GM15510 (cell line): ENCODE results near the gene CNTNAP2.

Experiments
- POLR2A ChIP-seq: IDR thresholded peaks from 3 replicates; pipeline ENCODE4 v1.6.1; 2011; ENCODE audit warnings: borderline replicate concordance; ENCODE audit not compliant: insufficient read length; ENCODE audit errors: extremely low read depth

Gene CNTNAP2

DNA sequence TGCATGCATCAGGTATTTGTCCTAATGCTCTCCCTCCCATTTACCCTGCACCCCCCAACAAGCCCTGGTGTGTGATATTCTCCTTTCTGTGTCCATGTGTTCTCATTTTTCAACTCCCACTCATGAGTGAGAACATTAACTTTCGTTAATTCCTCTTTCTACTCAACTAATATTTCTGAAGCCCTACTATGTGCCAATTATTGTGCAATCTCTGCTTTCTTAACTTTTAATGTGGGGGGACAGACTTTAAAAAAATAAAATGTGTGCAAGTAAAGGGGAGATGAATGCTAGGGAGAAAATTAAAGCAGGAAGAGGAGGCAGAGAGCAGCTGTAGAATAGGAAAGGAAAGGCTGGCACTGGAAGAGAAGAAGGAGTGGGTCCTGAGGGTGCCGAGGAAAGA lies 1520.0 kb downstream of the CNTNAP2 start:
- TF ChIP-seq POLR2A: no peak

DNA sequence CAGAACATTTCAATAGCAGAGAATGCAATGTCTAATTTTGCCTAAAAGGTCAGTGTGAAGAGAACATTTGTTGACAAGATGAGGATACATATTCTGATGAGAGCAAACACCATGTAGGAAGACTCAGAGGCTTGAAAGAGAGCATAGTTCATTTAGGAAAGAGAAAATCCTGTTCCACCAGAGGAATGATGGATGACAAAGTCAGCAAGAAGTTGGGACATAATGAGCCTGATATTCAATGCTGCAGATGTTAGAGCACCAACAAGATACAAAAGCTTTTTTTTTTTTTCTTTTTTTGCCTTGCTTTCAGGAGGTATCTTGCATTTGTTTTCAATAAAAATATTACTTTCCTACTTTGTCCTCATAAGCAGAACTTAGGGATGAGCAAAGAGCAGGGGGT lies 1522.0 kb downstream of the CNTNAP2 start:
- no peak for TF ChIP-seq POLR2A

DNA sequence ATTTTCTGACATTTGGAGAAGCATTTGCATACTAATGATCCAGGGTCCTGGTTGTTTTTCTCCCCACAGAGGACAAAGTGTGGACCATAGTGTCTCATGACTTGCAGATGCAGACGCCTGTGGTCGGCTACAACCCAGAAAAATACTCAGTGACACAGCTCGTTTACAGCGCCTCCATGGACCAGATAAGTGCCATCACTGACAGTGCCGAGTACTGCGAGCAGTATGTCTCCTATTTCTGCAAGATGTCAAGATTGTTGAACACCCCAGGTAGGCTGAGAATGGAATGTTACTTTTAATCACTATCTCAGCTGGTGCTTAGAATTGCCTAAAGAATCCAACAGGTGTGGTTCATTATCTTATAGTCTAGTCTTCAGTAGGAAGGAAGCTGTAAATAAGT lies 1522.4 kb downstream of the CNTNAP2 start:
- TF ChIP-seq POLR2A: no peak

DNA sequence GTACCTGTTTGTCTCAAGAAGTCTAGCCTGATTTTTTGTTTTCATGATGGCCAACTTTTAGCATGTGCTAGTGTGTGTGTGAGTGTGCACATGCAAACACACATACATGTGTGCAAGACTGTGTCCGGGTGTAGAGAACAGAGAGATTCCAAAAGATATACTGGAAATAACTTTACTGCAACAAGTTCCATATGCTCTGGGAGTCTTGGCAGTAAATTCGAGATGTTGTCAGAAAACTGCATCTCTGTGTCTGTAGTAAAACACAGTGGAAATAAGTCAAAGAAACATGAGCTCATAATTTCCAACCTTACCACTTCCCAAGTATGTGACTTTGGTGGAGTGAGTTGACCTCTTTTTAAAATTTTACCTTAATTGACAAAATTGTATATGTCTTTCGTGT lies 1523.2 kb downstream of the CNTNAP2 start:
- no peak for TF ChIP-seq POLR2A

DNA sequence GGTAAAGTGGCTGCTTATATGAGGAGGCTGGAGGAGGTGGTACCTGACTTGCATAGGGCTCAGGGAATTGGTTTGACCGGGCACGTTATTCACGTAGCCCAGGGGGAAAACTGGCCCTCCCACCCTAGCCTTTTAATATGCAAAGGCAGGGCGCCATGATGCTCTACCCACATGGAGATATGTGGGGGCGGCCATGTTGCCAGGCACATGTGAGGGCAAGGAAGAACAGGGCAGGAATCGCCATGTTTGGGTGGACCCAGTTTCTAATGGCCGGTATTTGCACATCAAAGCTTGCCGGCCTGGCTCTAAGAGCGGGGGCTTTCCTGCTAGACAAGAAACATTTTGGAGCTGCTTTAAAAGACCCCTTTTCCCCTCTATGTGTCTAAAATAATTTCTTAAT lies 1524.2 kb downstream of the CNTNAP2 start:
- TF ChIP-seq POLR2A: no peak

DNA sequence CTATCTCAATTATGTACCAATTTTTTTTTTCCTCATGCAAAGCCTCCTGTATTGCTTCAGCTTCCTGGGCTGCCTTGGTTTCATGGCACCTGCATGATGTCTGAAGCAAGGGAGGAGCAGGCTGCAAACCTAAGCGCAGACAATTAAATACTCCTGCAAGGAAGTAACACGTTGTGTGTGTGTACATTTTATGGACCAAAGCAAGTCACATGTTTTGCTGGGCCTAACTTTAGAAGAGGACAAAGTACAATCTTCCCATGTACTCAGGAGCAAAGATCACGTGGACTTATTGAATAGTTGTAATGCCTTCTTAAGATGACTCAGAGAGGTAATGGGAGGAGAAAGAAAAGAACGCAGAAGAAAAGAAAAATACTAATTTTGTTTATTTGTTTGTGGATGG lies 1530.0 kb downstream of the CNTNAP2 start:
- no peak for TF ChIP-seq POLR2A

DNA sequence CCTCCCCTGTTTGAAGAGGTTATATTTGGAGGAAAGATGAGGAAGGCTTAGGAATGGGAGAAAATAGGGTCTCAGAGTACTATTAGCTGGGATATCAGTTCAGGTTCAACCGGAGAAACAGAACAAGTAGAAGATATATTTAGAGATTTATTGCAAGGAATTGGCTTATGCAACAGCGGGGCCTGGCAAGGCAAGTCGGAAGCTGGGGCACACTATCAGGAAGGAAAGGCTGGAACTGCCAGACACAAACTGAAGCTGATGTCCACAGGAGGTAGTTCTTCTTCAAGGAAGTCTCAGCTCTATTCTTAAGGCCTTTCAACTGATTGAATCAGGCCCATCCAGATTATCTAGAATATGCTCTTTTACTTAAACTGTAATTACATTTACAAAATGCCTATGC lies 1534.4 kb downstream of the CNTNAP2 start:
- no peak for TF ChIP-seq POLR2A

DNA sequence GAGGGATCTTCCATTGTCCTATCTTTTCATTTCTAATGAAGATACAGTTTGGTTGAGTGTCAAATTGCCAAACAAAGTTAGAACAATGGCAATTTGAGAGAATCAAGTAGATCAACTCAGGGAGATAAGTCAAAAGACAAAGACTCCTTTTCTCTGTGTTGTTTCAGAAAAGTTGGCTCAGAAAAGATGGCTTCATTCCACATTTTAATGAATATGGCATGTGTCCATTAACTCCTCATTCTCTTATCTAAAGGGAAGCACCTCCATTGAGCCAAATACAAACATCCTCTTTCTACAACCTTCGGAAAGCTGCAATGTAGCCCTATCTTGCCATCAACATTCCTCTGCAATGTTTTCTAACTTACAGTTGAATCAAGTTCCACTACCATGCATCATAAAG lies 1535.0 kb downstream of the CNTNAP2 start:
- no peak for TF ChIP-seq POLR2A

DNA sequence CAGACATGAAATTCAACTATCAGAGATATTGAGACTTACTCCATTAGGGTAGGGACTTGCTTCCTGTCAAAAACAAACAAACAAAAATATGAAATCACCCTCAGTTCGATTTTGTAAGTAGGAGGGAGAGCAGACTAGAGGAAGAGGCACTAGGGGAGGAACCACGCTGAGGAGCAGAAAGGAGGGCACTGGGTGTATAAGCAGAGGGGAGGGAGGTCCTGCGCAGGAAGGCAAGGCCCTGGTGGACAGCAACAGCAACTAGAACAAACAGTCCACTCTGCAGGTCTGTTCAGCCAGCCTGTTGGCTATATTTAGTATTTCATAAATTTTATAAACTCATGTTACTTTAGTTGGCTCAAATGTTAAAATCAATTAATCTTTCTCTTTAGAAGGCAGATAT lies 1536.9 kb downstream of the CNTNAP2 start:
- no peak for TF ChIP-seq POLR2A

DNA sequence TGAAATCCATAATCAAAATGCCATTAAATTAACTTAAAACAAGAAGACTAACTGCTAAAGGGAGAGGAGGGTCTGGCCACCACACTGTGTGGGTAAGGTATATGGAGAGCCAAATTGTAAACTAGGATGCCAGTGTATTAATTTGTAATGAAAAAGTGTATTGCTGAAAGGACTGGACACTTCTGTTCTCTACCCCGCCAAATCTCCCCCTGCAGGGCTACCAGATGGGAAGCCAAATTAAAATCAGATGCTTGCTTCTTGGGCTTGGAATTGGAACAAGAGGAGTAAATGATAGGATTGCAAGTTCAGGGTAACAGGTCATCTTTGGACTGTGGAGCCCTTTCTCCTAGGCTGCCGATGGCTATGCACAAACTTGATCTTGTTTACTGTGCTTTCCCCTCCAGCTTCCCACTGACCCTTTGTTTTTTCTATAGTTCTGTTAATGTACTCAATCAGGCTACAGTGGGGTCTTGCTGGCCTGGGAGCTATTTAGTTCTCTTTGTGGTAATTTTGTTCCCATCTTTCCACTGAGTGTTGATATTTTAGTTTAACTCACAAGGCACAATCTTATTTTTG lies 1541.9 kb downstream of the CNTNAP2 start:
- TF ChIP-seq POLR2A: no peak

DNA sequence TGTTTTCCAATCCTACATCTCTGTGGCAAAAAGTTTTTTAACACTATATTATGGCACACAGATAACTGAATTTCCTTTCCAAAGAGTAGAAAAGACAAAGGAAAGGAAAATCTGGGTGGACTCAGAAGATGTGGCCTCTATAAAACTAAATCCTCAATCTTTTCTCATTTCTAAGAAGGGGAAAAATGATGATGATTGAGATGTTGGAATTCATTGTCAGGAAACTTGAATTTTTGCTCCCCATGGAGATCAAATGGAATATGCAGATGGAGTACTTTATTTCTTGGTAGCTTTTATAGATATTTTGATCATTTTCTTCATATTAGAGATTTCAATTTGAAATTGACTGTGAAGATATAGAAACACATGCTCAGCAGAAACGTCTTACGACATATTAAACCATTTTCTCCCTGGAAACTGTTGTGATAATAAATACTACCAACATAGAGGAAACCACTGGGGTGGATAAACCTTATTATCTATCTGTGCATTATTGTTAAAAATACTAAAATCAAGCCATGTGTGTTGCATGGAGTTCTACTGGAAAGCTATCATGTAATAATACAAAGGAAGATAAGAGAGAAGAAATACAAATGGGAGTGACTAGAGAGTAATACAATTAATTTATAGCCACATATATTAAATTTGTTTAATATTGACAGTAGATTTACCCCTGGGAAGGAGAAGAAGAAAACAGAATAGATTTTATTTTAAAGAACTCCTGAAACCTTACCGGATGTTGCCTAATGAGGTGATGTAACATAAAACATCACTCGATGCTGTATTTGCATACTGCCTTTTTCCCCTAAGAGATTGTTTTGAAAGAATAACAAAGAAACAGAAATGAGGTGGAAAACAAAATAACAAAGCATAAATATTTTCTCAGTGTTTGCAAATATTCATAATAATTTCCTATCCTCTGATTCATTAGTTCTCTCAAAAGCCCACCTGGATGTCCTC lies 1542.7 kb downstream of the CNTNAP2 start:
- no peak for TF ChIP-seq POLR2A

DNA sequence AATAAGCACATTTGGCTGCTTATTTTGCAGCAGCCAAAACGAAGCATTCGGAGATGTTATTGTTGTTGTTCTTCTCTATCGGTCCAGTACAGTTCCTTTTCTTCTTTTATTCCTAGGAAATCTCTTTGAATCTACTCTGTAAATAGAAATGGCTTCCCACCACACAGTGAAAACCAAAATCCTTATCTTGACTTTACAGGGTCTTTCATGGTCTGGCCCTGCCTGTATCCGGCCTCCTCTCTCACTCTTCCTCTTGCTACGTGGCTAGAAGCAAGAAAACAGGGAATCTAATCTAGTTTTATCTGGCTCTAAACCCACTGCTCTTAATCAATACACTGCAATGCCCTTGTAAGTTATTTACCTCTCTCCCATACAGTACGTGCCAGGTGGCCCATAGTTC lies 1547.9 kb downstream of the CNTNAP2 start:
- no peak for TF ChIP-seq POLR2A

DNA sequence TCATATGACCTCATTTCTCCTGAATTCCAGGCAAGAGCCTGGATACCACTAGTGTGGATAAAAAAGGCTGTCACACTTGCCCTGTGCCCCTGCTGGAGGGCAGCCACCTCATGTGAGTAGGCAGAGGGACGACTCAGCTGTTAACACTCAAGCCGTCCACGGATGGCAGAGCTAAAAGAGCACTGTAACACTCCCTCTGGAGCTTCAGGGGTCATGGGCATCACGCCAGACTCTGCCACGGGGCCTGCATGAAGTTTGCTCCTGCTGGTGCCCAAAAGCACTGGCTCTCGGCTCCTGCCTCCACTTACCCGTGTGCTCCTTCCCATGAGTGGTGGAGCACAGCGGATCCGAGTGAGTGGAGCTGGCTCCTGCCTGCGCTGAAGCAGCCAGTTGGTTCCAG lies 1554.2 kb downstream of the CNTNAP2 start:
- no peak for TF ChIP-seq POLR2A

DNA sequence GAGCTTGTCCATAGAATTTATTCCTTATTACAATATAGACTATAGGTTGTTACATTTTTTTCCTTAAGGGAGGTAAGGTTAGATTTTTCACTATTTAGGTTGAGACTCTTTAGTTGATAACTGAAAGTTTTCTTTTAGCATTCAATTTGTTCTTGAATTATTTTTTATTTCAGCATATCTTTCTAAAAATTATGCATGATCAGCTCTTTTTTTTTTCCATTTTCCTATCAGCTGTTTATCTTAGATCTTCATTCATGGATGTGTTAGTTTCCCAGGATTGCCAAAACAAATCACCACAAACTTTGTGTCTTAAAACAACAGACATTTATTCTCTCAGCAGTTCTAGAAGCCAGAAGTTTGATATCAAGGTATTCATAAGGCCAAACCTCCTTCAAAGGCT lies 1558.1 kb downstream of the CNTNAP2 start:
- TF ChIP-seq POLR2A: no peak

DNA sequence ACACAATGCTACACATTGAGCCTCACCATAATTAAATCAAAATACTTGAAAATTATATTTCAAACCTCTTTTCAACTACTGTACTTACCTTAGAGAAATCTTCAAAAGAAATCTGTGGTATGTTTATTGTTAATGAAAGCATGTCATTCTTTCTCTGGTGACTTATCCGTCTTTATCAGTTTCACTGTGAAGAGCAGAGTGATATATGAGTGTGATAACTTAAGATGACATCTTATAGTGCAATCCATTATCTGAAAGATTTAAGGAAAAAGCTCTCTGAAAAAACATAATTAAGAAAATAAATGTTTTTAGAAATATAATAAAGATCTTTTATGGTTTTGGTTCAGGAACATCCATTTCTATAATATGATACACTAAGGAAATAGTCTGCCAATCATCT lies 1562.3 kb downstream of the CNTNAP2 start:
- TF ChIP-seq POLR2A: no peak

DNA sequence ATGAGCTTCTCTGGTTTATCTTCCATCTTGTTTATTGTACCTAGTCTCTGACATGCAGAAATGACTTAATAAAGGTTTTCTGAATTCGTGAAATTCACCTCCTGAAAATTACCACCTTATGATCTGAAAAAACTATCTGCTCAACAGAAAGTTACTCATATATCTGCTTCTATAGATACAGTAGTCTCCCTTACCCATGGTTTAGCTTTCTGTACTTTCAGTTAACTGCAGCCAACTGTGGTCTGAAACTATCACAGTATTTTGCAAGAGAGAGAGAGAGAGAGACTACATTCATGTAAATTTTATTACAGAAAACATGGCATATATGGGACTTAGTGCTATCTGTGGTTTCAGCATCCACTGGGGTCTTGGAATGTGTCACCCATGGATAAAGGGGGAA lies 1564.9 kb downstream of the CNTNAP2 start:
- TF ChIP-seq POLR2A: no peak
